DOHH2 (cell line): ENCODE measurements around the gene CDH4.

ENCODE experiments used
- H3F3A ChIP-seq: fragments of 200-600 bp; sonication (generic), shearing (Covaris generic); 2 replicates; pipeline ENCODE4 v1.6.0; 2016; ENCODE audit warnings: antibody characterized with exemption, mild to moderate bottlenecking; ENCODE audit not compliant: control insufficient read depth, insufficient read depth
- H3K27ac ChIP-seq: fragments of 200-600 bp; sonication (generic); 2 replicates; pipeline ENCODE4 v1.5.1; 2014; ENCODE audit warnings: low read depth, mild to moderate bottlenecking, low read length, moderate library complexity
- H3K27me3 ChIP-seq: fragments of 200-600 bp; sonication (generic); 2 replicates; pipeline ENCODE4 v1.6.1; 2014; ENCODE audit warnings: mild to moderate bottlenecking, low read length, mixed read lengths; ENCODE audit not compliant: control insufficient read depth
- H3K36me3 ChIP-seq: fragments of 200-600 bp; sonication (generic); 2 replicates; pipeline ENCODE4 v1.6.1; 2014; ENCODE audit warnings: mild to moderate bottlenecking, low read length, moderate library complexity, mixed read lengths; ENCODE audit not compliant: control insufficient read depth
- H3K4me1 ChIP-seq: fragments of 200-600 bp; sonication (generic); 2 replicates; pipeline ENCODE4 v1.6.1; 2014; ENCODE audit warnings: mild to moderate bottlenecking, low read length, mixed read lengths; ENCODE audit not compliant: control insufficient read depth
- H3K4me2 ChIP-seq: fragments of 200-600 bp; sonication (generic); 2 replicates; pipeline ENCODE4 v1.6.0; 2014; ENCODE audit warnings: mild to moderate bottlenecking, low read length, moderate library complexity
- H3K4me3 ChIP-seq: fragments of 200-600 bp; sonication (generic); 2 replicates; pipeline ENCODE4 v1.5.1; 2014; ENCODE audit warnings: mild to moderate bottlenecking, low read length, mixed read lengths
- H3K79me2 ChIP-seq: fragments of 200-600 bp; sonication (generic); 2 replicates; pipeline ENCODE4 v1.6.1; 2014; ENCODE audit warnings: mild to moderate bottlenecking, low read length, mixed read lengths; ENCODE audit not compliant: control insufficient read depth
- H3K9me2 ChIP-seq: fragments of 200-600 bp; sonication (generic); replicated peaks from 2 replicates; pipeline ENCODE4 v1.6.1; 2014; ENCODE audit warnings: mild to moderate bottlenecking, low read length, mixed read lengths; ENCODE audit not compliant: control insufficient read depth
- H3K9me3 ChIP-seq: fragments of 200-600 bp; sonication (generic); 2 replicates; pipeline ENCODE4 v1.6.1; 2014; ENCODE audit warnings: antibody characterized with exemption, low read length, mixed read lengths; ENCODE audit not compliant: control insufficient read depth, insufficient read depth
- H4K20me1 ChIP-seq: fragments of 200-600 bp; sonication (generic); 2 replicates; pipeline ENCODE4 v1.6.0; 2014; ENCODE audit warnings: low read depth, mild to moderate bottlenecking, antibody characterized with exemption, low read length, moderate library complexity; ENCODE audit not compliant: control insufficient read depth, insufficient read depth
- EZH2phosphoT487 ChIP-seq: fragments of 200-600 bp; sonication (generic); IDR thresholded peaks from 2 replicates; pipeline ENCODE4 v1.6.1; 2017; ENCODE audit warnings: borderline replicate concordance, mild to moderate bottlenecking, antibody characterized with exemption, low read length, moderate library complexity, mixed read lengths
- TF ChIP-seq, protein P1 (sequence below): fragments of 200-600 bp; sonication (generic); IDR thresholded peaks from one replicate; pipeline ENCODE4 v1.5.1; 2014; ENCODE audit warnings: antibody characterized with exemption, mild to moderate bottlenecking, low read depth, low read length; ENCODE audit not compliant: poor library complexity, severe bottlenecking

The CDH4 gene

GRCh38 chr20:61833807-61834610 is 581.9 kb downstream of the CDH4 start:
- H3K79me2 ChIP-seq, result no peaks in the 10 kb centered on the region
- no peak overlapping the region for H3K4me2 ChIP-seq
- no peaks in the 10 kb centered on the region for H3K27me3 ChIP-seq
- no peak for TF ChIP-seq EZH2phosphoT487
- TF ChIP-seq, protein P1, sequence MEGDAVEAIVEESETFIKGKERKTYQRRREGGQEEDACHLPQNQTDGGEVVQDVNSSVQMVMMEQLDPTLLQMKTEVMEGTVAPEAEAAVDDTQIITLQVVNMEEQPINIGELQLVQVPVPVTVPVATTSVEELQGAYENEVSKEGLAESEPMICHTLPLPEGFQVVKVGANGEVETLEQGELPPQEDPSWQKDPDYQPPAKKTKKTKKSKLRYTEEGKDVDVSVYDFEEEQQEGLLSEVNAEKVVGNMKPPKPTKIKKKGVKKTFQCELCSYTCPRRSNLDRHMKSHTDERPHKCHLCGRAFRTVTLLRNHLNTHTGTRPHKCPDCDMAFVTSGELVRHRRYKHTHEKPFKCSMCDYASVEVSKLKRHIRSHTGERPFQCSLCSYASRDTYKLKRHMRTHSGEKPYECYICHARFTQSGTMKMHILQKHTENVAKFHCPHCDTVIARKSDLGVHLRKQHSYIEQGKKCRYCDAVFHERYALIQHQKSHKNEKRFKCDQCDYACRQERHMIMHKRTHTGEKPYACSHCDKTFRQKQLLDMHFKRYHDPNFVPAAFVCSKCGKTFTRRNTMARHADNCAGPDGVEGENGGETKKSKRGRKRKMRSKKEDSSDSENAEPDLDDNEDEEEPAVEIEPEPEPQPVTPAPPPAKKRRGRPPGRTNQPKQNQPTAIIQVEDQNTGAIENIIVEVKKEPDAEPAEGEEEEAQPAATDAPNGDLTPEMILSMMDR, result no peak
- H3K27ac ChIP-seq, result no peak overlapping the region
- no peak overlapping the region for H3K4me3 ChIP-seq
- H3F3A ChIP-seq, result no peaks in the 10 kb centered on the region
- no peaks in the 10 kb centered on the region for H3K36me3 ChIP-seq
- H3K9me2 ChIP-seq, result no peaks in the 10 kb centered on the region
- no peaks in the 10 kb centered on the region for H3K4me1 ChIP-seq
- no peaks in the 10 kb centered on the region for H3K9me3 ChIP-seq
- no peaks in the 10 kb centered on the region for H4K20me1 ChIP-seq

- no peak overlapping the region for H3K27ac ChIP-seq
- H4K20me1 ChIP-seq, result no peaks in the 10 kb centered on the region
- no peak overlapping the region for H3K4me2 ChIP-seq
- H3K4me1 ChIP-seq, result no peaks in the 10 kb centered on the region
- H3K27me3 ChIP-seq, result no peaks in the 10 kb centered on the region
- H3K9me2 ChIP-seq, result no peaks in the 10 kb centered on the region
- no peaks in the 10 kb centered on the region for H3F3A ChIP-seq
- H3K79me2 ChIP-seq, result no peaks in the 10 kb centered on the region
- H3K9me3 ChIP-seq, result no peaks in the 10 kb centered on the region
- H3K4me3 ChIP-seq, result no peak overlapping the region
- TF ChIP-seq EZH2phosphoT487, result no peak
- TF ChIP-seq, protein P1, result no peak
- no peaks in the 10 kb centered on the region for H3K36me3 ChIP-seq
Measured at GRCh38 chr20:61835301-61835700, 583.2 kb downstream of the CDH4 start.

- H3K9me3 ChIP-seq, result no peaks in the 10 kb centered on the region
- no peak overlapping the region for H3K27ac ChIP-seq
- no peaks in the 10 kb centered on the region for H3K36me3 ChIP-seq
- H3F3A ChIP-seq, result no peaks in the 10 kb centered on the region
- no peak overlapping the region for H3K4me3 ChIP-seq
- no peaks in the 10 kb centered on the region for H3K79me2 ChIP-seq
- TF ChIP-seq, protein P1, result no peak
- TF ChIP-seq EZH2phosphoT487, result no peak
- no peaks in the 10 kb centered on the region for H3K9me2 ChIP-seq
- H3K27me3 ChIP-seq, result no peaks in the 10 kb centered on the region
- no peaks in the 10 kb centered on the region for H4K20me1 ChIP-seq
- H3K4me2 ChIP-seq, result no peak overlapping the region
- no peaks in the 10 kb centered on the region for H3K4me1 ChIP-seq
Measured at GRCh38 chr20:61835791-61836350, 583.8 kb downstream of the CDH4 start.
